D721Med (cell line): ENCODE measurements around the gene SYT11.
"Not testable (repeated sequence)": the region's sequence is repeated elsewhere in the genome, so short reads cannot be mapped to it uniquely, and the experiment has no call there.

Experiments
- DNase-seq: peaks from one replicate; pipeline ENCODE4 v3.0.0; 2011; ENCODE audit warnings: low spot score; ENCODE audit not compliant: insufficient read length
- FAIRE-seq: peaks from 2 replicates; lab custom pipeline; 2011; peaks lifted over from hg19 to GRCh38; lab: Jason Lieb, UNC
- CTCF ChIP-seq: IDR thresholded peaks from 2 replicates; pipeline ENCODE4 v1.5.1; 2012; ENCODE audit warnings: mild to moderate bottlenecking, control low read depth; ENCODE audit not compliant: insufficient read depth; ENCODE audit errors: missing control alignments

SYT11 gene

GRCh38 chr1:155929057-155929456 is 69.7 kb downstream of the SYT11 start:
- no peak for FAIRE-seq
- no peak for DNase-seq
- no peak for TF ChIP-seq CTCF

- not testable (repeated sequence) for DNase-seq, FAIRE-seq
Measured at GRCh38 chr1:155930725-155931124, 71.4 kb downstream of the SYT11 start.

GRCh38 chr1:155931332-155932038 is 72.1 kb downstream of the SYT11 start:
- no peak for TF ChIP-seq CTCF
- FAIRE-seq (no peak), DNase-seq (no peak)

GRCh38 chr1:155932081-155932480 is 72.7 kb downstream of the SYT11 start:
- no peak for FAIRE-seq
- DNase-seq, result no peak
- no peak for TF ChIP-seq CTCF

- TF ChIP-seq CTCF, result no peak
- DNase-seq (no peak), FAIRE-seq (no peak)
Measured at GRCh38 chr1:155932487-155932886, 73.1 kb downstream of the SYT11 start.

- no peak for TF ChIP-seq CTCF
- DNase-seq (no peak), FAIRE-seq (no peak)
Measured at GRCh38 chr1:155933591-155934096, 74.3 kb downstream of the SYT11 start.

GRCh38 chr1:155934097-155934935 is 74.9 kb downstream of the SYT11 start, which contains the start of gene KHDC4:
TSS of gene KHDC4 (minus strand) at chr1:155934413. CDS start at chr1:155934373, 40 bp downstream.
- FAIRE-seq (peak; percentile 96), DNase-seq (peak; percentile 80)
- no peak for TF ChIP-seq CTCF
